ENCODE results near the gene PPP1R13B.

GRCh38 chr14:103699901-103700752 lies 147.2 kb downstream of the PPP1R13B start:
- no peak for TF ChIP-seq CTCF (conservative IDR thresholded peaks at IDR 0.05)
- no peak for TF ChIP-seq EZH2 (IDR thresholded peaks at IDR 0.05; ENCODE audit: low read depth)

Measured in PC-9 (cell line).